CD4-positive, alpha-beta T cell (primary cell): ENCODE measurements around the gene DTWD2. TPM values are rescaled to one million over a fixed set of nuclear protein-coding genes. Genes with fewer than 3 reads are reported as not detected.

Experiments
- ATAC-seq: fragments of 200-7000 bp; cut with Tn5 transposase; one replicate; pipeline ENCODE4 v1.10.0; 2022; ENCODE audit warnings: mild to moderate bottlenecking; ENCODE audit not compliant: poor library complexity
- CTCF ChIA-PET: fragments of 350-600 bp; sonication (Branson Sonifier 250); formaldehyde crosslinking; loops from one replicate; lab custom pipeline; 2021; ENCODE audit warnings: antibody characterized with exemption, inconsistent platforms; lab: Charles Lee
- POLR2A ChIA-PET: fragments of 350-600 bp; sonication (Branson Sonifier 250); formaldehyde crosslinking; loops from one replicate; lab custom pipeline; 2021; ENCODE audit warnings: antibody characterized with exemption, inconsistent platforms; lab: Charles Lee
- DNase-seq, 14 experiments: peaks; one replicate each; pipeline ENCODE4 v3.0.0-alpha.2; 2013 to 2020; ENCODE audit warnings: mixed read lengths in 2 of 14
- H3K27ac ChIP-seq, 2 donors: one replicate each; pipeline versions ENCODE4 v1.5.1 to v1.7.0; 2013; ENCODE audit warnings: low read length in 2 of 2, low read depth in 1 of 2, mild to moderate bottlenecking in 1 of 2
- H3K27me3 ChIP-seq, 2 experiments: 1 replicate in 1 of 2; 2 replicates in 1 of 2; pipeline versions ENCODE4 v1.6.1 to v1.7.0; 2013; ENCODE audit warnings: low read length in 2 of 2, control low read depth in 1 of 2, mild to moderate bottlenecking in 1 of 2, moderate library complexity in 1 of 2; ENCODE audit not compliant: insufficient read depth in 2 of 2, control insufficient read depth in 1 of 2
- H3K36me3 ChIP-seq: one replicate; pipeline ENCODE4 v1.6.1; 2013; ENCODE audit warnings: low read length, control low read depth; ENCODE audit not compliant: insufficient read depth
- H3K4me1 ChIP-seq: one replicate; pipeline ENCODE4 v1.6.1; 2013; ENCODE audit warnings: low read length, control low read depth; ENCODE audit not compliant: insufficient read depth
- H3K4me3 ChIP-seq: one replicate; pipeline ENCODE4 v1.5.1; 2013; ENCODE audit warnings: mild to moderate bottlenecking, low read length, moderate library complexity
- H3K9me3 ChIP-seq, 2 experiments: 1 replicate in 1 of 2; 2 replicates in 1 of 2; pipeline versions ENCODE4 v1.6.1 to v1.7.0; 2013; ENCODE audit warnings: low read length in 2 of 2, mild to moderate bottlenecking in 2 of 2, control low read depth in 1 of 2, moderate library complexity in 1 of 2; ENCODE audit not compliant: control insufficient read depth in 1 of 2, insufficient read depth in 1 of 2
- H3K27ac Mint-ChIP-seq: one replicate; pipeline ENCODE4 v1.8.0; 2020; ENCODE audit warnings: mixed read lengths
- H3K27me3 Mint-ChIP-seq: one replicate; pipeline ENCODE4 v1.8.0; 2021; ENCODE audit warnings: mixed read lengths
- H3K36me3 Mint-ChIP-seq: one replicate; pipeline ENCODE4 v1.8.0; 2021; ENCODE audit warnings: low read depth, mixed read lengths
- H3K4me1 Mint-ChIP-seq: one replicate; pipeline ENCODE4 v1.8.0; 2021; ENCODE audit warnings: low read depth, mixed read lengths
- H3K4me3 Mint-ChIP-seq: one replicate; pipeline ENCODE4 v1.8.0; 2020; ENCODE audit warnings: mild to moderate bottlenecking, mixed read lengths
- H3K9me3 Mint-ChIP-seq: one replicate; pipeline ENCODE4 v1.8.0; 2020; ENCODE audit warnings: mixed read lengths
- CTCF ChIP-seq: fragments of 200-600 bp; IDR thresholded peaks from one replicate; pipeline ENCODE4 v1.8.0; 2022; ENCODE audit warnings: antibody characterized with exemption, mild to moderate bottlenecking
- intact Hi-C, 2 experiments: fragments of 100-400 bp; cut with DNase I in 1 of 2; cut with micrococcal nuclease in 1 of 2; formaldehyde crosslinking; loops; one replicate each; pipeline versions ENCODE4 v1.15.1 to v1.9.0; 2023 to 2025; cut with DNase I, micrococcal nuclease
- total RNA-seq, 174 experiments: library from RNA in 2 of 174; stranded (reverse) in 2 of 174; gene quantifications; one replicate each; pipeline ENCODE4 v1.2.3 and lab custom pipeline; 2021 to 2026

DTWD2 gene
- total RNA-seq, 2 experiments from 2014 or later = 2.1 to 2.3 TPM

DNA sequence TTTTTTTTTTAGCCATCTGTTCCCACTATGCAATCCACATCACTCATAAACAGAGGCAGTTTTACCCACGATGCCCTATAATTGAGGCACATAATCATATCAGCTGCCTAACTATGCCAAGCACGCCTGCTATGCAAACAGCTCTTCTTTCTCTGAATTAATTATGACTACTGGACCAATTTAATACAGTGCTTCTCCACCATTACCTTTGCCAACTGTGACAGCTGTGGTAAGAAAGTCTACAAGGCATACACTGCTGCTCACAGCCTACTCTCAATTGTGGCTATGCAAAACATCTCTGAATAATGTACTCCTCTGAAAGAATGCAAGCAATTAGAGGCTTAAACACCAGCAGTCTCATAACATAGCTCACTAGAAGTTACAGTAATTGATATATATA is 97.1 kb downstream of the DTWD2 start:
- ChIA-PET CTCF (no interaction called here), POLR2A (no interaction called here)
- Histone ChIP-seq H3K4me3 (no peak overlapping the region), H3K36me3 (no peaks in the 10 kb centered on the region), H3K27ac (no peak overlapping the region), H3K27me3 (no peaks in the 10 kb centered on the region), H3K4me1 (no peaks in the 10 kb centered on the region), H3K9me3 (no peaks in the 10 kb centered on the region)
- no peak overlapping the region for H3K4me3 Mint-ChIP-seq
- intact Hi-C loops = no loop called here
- H3K9me3 Mint-ChIP-seq = no peaks in the 10 kb centered on the region
- peaks cover 5% of the 10 kb centered on the region for H3K36me3 Mint-ChIP-seq
- no peak for TF ChIP-seq CTCF
- no peaks in the 10 kb centered on the region for H3K4me1 Mint-ChIP-seq
- no peak overlapping the region for H3K27ac Mint-ChIP-seq
- DNase-seq (no peak), ATAC-seq (no peak)
- H3K27me3 Mint-ChIP-seq = no peaks in the 10 kb centered on the region

DNA sequence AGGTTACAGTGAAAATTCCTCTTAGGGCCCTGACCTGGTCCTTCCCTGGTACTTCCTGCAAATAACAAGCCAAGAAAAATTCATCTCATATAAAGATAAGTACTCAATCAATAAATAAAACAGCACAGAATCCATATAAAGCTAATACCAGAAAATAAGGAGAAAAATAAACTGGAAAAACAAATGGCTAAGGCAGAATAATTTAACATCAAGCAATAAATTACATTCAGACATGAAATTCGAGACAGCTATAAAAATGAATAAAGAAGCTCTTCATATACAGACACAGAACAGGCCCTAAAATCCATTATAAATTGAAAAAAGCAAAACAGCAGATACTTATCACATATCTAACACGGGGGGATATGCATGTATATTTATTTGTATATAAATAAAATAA is 99.2 kb downstream of the DTWD2 start:
- Mint-ChIP-seq H3K27me3 (no peaks in the 10 kb centered on the region), H3K4me1 (no peaks in the 10 kb centered on the region), H3K36me3 (peaks cover 5% of the 10 kb centered on the region), H3K27ac (no peak overlapping the region), H3K4me3 (no peak overlapping the region), H3K9me3 (no peaks in the 10 kb centered on the region)
- TF ChIP-seq CTCF = no peak
- POLR2A ChIA-PET = no interaction called here
- intact Hi-C loops = no loop called here
- no peaks in the 10 kb centered on the region for H3K4me1 ChIP-seq
- H3K9me3 ChIP-seq = no peaks in the 10 kb centered on the region
- no peak for ATAC-seq
- H3K27me3 ChIP-seq = no peaks in the 10 kb centered on the region
- DNase-seq = no peak
- no peaks in the 10 kb centered on the region for H3K36me3 ChIP-seq
- H3K4me3 ChIP-seq = no peak overlapping the region
- H3K27ac ChIP-seq = no peak overlapping the region
- CTCF ChIA-PET = interaction anchor here (0.6 kb wide), 1 partner anchor 1794 kb away, joined by 3 read pairs; no protein-coding TSS in a partner anchor

- Mint-ChIP-seq H3K27ac (no peak overlapping the region), H3K36me3 (peaks cover 5% of the 10 kb centered on the region), H3K27me3 (no peaks in the 10 kb centered on the region), H3K4me1 (no peaks in the 10 kb centered on the region), H3K9me3 (no peaks in the 10 kb centered on the region), H3K4me3 (no peak overlapping the region)
- no peaks in the 10 kb centered on the region for H3K27me3 ChIP-seq
- DNase-seq (no peak), ATAC-seq (no peak)
- H3K4me3 ChIP-seq = no peak overlapping the region
- no peaks in the 10 kb centered on the region for H3K4me1 ChIP-seq
- no peaks in the 10 kb centered on the region for H3K9me3 ChIP-seq
- ChIA-PET POLR2A (no interaction called here), CTCF (interaction anchor here (0.6 kb wide), 1 partner anchor 1795 kb away, joined by 3 read pairs; no protein-coding TSS in a partner anchor)
- H3K36me3 ChIP-seq = no peaks in the 10 kb centered on the region
- intact Hi-C loops = no loop called here
- H3K27ac ChIP-seq = no peak overlapping the region
- TF ChIP-seq CTCF = no peak
These were observed 99.8 kb downstream of the DTWD2 start for GRCh38 chr5:118888556-118888955.
